ENCODE measurements around the gene CDON. TPM values are rescaled to one million over a fixed set of nuclear protein-coding genes. Genes with fewer than 3 reads are reported as not detected.

Gene CDON
- total and polyA plus RNA-seq, 2 of the 13 experiments (the other 11 are each of a cell fraction or from before 2014, with no cell fraction given), result 9.6 to 12.8 TPM

- BruUV-seq (replicated peaks), result no TSS peak
- Histone ChIP-seq H3K27me3 (ENCODE audit: control insufficient read depth in 1 of 2, insufficient read depth in 2 of 2, low read length in 2 of 2) (no peaks in the 10 kb centered on the region), H2AFZ (ENCODE audit: low read length) (no peak overlapping the region), H3K27ac (ENCODE audit: extremely low read length, insufficient read depth, low read length) (no peak overlapping the region), H3K9ac (ENCODE audit: insufficient read depth, low read depth, low read length) (no peak overlapping the region), H4K20me1 (ENCODE audit: insufficient read depth, low read length) (no peaks in the 10 kb centered on the region), H3K79me2 (ENCODE audit: insufficient read depth, low read length) (no peaks in the 10 kb centered on the region), H3K4me2 (ENCODE audit: low read depth, low read length) (no peak overlapping the region), H3K9me3 (ENCODE audit: low read length) (no peaks in the 10 kb centered on the region), H3K4me1 (ENCODE audit: insufficient read depth, low read length) (peaks cover 24% of the 10 kb centered on the region), H3K4me3 (replicated peaks in 1 of 3; ENCODE audit: insufficient read depth in 1 of 3, low read depth in 2 of 3, low read length in 3 of 3) (no peak overlapping the region), H3K36me3 (replicated peaks in 1 of 2; ENCODE audit: control insufficient read depth in 1 of 2, insufficient read depth in 2 of 2, low read length in 2 of 2) (peaks cover 0 to 12% of the 10 kb centered on the region in 2 experiments; a peak in 4 of 5 replicates)
- ATAC-seq (no peak), FAIRE-seq (no peak), DNase-seq (ENCODE audit: low spot score) (no peak)
- TF ChIP-seq NFKBIZ (CRISPR knock-in tag; IDR thresholded peaks at IDR 0.05) (no peak), NFAT5 (CRISPR knock-in tag; IDR thresholded peaks at IDR 0.05) (no peak)
- in situ Hi-C loops (cut with HindIII; ENCODE audit: extremely low pct_ligation_motif_present, low pct_unique_long_range_greater_than_20kb) (no loop called here), intact Hi-C loops (cut with micrococcal nuclease; ENCODE audit: unreplicated experiment) (no loop called here)
- ChIA-PET POLR2A (no interaction called here), CTCF (ENCODE audit: low intra/inter-chr PET ratio, low total read pairs) (no interaction called here)
- WGBS (ENCODE audit: low lambda C conversion rate), result 86% methylated on average over 6 of the region's 6 CpGs
Measured at GRCh38 chr11:125978181-125978716, 84.4 kb downstream of the CDON start.

- H3K4me1 ChIP-seq (ENCODE audit: insufficient read depth, low read length), result peaks cover 21% of the 10 kb centered on the region
- H3K36me3 ChIP-seq (replicated peaks in 1 of 2; ENCODE audit: control insufficient read depth in 1 of 2, insufficient read depth in 2 of 2, low read length in 2 of 2), result peaks cover 0 to 5% of the 10 kb centered on the region in 2 experiments; a peak in 3 of 5 replicates
- DNase-seq (ENCODE audit: low spot score), result no peak
- H3K9me3 ChIP-seq (ENCODE audit: low read length), result no peaks in the 10 kb centered on the region
- H2AFZ ChIP-seq (ENCODE audit: low read length), result no peak overlapping the region
- BruUV-seq (replicated peaks), result no TSS peak
- H4K20me1 ChIP-seq (ENCODE audit: insufficient read depth, low read length), result no peaks in the 10 kb centered on the region
- no peak overlapping the region for H3K27ac ChIP-seq (ENCODE audit: extremely low read length, insufficient read depth, low read length)
- H3K4me2 ChIP-seq (ENCODE audit: low read depth, low read length), result no peak overlapping the region
- H3K4me3 ChIP-seq (replicated peaks in 1 of 3; ENCODE audit: insufficient read depth in 1 of 3, low read depth in 2 of 3, low read length in 3 of 3), result no peak overlapping the region
- ATAC-seq, result no peak
- H3K79me2 ChIP-seq (ENCODE audit: insufficient read depth, low read length), result no peaks in the 10 kb centered on the region
- FAIRE-seq, result no peak
- H3K9ac ChIP-seq (ENCODE audit: insufficient read depth, low read depth, low read length), result no peak overlapping the region
- in situ Hi-C loops (cut with HindIII; ENCODE audit: extremely low pct_ligation_motif_present, low pct_unique_long_range_greater_than_20kb) (no loop called here), intact Hi-C loops (cut with micrococcal nuclease; ENCODE audit: unreplicated experiment) (no loop called here)
- POLR2A ChIA-PET, result no interaction called here
- 100% methylated on average over 3 of the region's 3 CpGs for WGBS (ENCODE audit: low lambda C conversion rate)
- CTCF ChIA-PET (ENCODE audit: low intra/inter-chr PET ratio, low total read pairs), result no interaction called here
- H3K27me3 ChIP-seq (ENCODE audit: control insufficient read depth in 1 of 2, insufficient read depth in 2 of 2, low read length in 2 of 2), result no peaks in the 10 kb centered on the region
- TF ChIP-seq ATF7 (IDR thresholded peaks at IDR 0.05), result peak; percentile 66; the same call in 1 of the 2 replicates
- no peak for TF ChIP-seq ATF7 (CRISPR knock-in tag; IDR thresholded peaks at IDR 0.05)
- TF ChIP-seq IRX3 (CRISPR knock-in tag; IDR thresholded peaks at IDR 0.05; ENCODE audit: borderline replicate concordance, low read depth), result no peak
- TF ChIP-seq ZFP91 (CRISPR knock-in tag; IDR thresholded peaks at IDR 0.05; ENCODE audit: borderline replicate concordance), result no peak
- TF ChIP-seq ZNF18 (CRISPR knock-in tag; IDR thresholded peaks at IDR 0.05; ENCODE audit: insufficient replicate concordance), result no peak
- no peak for TF ChIP-seq ZNF549 (CRISPR knock-in tag; IDR thresholded peaks at IDR 0.05)
- no peak for TF ChIP-seq ETV5 (CRISPR knock-in tag; IDR thresholded peaks at IDR 0.05; ENCODE audit: borderline replicate concordance)
- TF ChIP-seq ZBTB20 (CRISPR knock-in tag; IDR thresholded peaks at IDR 0.05; ENCODE audit: borderline replicate concordance, low read depth), result no peak
Measured at GRCh38 chr11:125977333-125977732, 85.3 kb downstream of the CDON start.

All from HepG2 (cell line).